Stimulated activated memory B cell treated with anti-CD40 and anti-IgM and Interleukin-4, amounts not matched to agents 10 μg/mL and 1 μg/mL and 100 μg/mL, for 72 hours (primary cell): ENCODE data around the gene ANKS1B.
"Not testable (repeated sequence)": the region's sequence is repeated elsewhere in the genome, so short reads cannot be mapped to it uniquely, and the experiment has no call there.

Experiments
- ATAC-seq: fragments of 150-1000 bp; cut with Tn5 transposase; 2 replicates; pipeline ENCODE4 v1.10.0; 2021
- H3K27ac Mint-ChIP-seq: one replicate; pipeline ENCODE4 v1.8.0; 2022; ENCODE audit warnings: mild to moderate bottlenecking, mixed read lengths
- H3K27me3 Mint-ChIP-seq: one replicate; pipeline ENCODE4 v1.8.0; 2022; ENCODE audit warnings: mixed read lengths
- H3K36me3 Mint-ChIP-seq: one replicate; pipeline ENCODE4 v1.8.0; 2022; ENCODE audit warnings: mixed read lengths
- H3K4me1 Mint-ChIP-seq: one replicate; pipeline ENCODE4 v1.8.0; 2022; ENCODE audit warnings: mixed read lengths
- H3K4me3 Mint-ChIP-seq: one replicate; pipeline ENCODE4 v1.8.0; 2022; ENCODE audit warnings: mild to moderate bottlenecking, moderate library complexity, mixed read lengths
- H3K9me3 Mint-ChIP-seq: one replicate; pipeline ENCODE4 v1.8.0; 2022; ENCODE audit warnings: mixed read lengths

Gene ANKS1B

DNA sequence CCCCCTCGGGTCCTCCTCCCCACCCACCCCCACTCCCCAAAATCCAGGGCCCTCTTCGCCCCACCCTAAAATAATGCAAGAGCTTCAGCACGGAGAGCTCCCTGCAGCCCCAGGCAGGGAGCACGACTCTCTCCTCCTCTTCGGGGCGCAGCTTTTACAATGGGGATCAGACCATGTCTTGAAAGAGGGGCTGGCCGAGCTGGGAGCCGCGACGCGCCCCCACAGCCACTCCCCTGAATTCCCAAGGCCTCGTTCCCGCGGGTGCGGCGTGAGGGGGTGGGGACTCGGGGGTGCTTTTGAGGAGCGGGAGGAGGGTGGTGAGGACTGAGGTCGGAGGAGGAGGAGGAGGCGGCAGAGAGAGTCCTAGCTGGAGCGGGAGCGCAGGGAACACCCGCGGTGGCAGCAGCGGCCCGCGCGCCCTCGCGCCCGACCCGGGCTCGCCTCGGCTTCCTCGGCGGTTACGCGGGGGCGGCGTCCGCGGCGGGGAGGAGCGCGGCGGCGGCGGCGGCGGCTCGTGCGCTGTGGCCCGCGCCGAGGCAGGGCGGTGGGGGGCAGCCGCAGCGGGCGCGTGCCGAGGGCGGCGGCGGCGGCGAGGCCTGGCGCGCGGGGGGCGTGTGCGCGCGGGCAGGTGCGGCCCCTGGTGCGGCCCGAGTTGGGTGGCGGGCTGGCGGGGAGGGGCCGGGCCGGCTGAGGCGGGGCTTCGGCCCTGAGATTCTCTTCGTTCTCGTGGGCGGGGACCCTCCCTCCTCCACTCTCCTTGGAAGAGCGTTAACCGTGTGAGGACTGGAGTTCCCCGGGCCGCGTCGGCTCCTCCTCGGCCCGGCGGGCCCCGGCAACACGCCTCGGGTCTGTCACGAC, at the start of gene ANKS1B:
ANKS1B (minus strand) TSS at position 666 of the 858 bp plus-strand sequence. CDS start 699 bp downstream, outside the sequence.
- peak; percentile 59 for ATAC-seq
- Mint-ChIP-seq H3K27me3 (peaks cover 49% of the 10 kb centered on the region), H3K27ac (no peak within 1 kb of the TSS), H3K36me3 (no peaks in the 10 kb centered on the region), H3K4me3 (peak within 1 kb of the TSS; percentile 80), H3K4me1 (peaks cover 8% of the 10 kb centered on the region), H3K9me3 (no peaks in the 10 kb centered on the region)

DNA sequence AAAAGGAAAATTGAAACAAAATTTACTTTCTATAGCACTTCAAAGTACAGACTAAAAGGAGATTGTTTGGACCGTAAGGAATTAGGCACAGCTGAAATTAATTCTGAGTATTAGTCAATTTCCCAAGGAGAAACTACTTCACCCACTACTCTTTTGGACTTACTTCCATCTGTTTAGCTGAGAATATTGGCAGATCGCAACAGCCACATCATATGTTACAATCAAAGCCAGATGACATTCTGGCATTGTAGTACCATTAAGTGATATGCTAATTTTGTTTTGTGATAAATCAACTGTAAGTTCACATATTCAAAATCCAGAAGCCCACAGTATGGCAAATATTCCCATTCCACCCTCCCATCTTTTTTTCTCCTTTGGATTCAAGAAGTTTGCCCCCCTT, 47.1 kb upstream of the ANKS1B start:
- no peak for ATAC-seq
- Mint-ChIP-seq H3K4me3 (no peak overlapping the region), H3K36me3 (peaks cover 23% of the 10 kb centered on the region), H3K27me3 (no peaks in the 10 kb centered on the region), H3K4me1 (no peaks in the 10 kb centered on the region), H3K27ac (no peak overlapping the region), H3K9me3 (no peaks in the 10 kb centered on the region)

DNA sequence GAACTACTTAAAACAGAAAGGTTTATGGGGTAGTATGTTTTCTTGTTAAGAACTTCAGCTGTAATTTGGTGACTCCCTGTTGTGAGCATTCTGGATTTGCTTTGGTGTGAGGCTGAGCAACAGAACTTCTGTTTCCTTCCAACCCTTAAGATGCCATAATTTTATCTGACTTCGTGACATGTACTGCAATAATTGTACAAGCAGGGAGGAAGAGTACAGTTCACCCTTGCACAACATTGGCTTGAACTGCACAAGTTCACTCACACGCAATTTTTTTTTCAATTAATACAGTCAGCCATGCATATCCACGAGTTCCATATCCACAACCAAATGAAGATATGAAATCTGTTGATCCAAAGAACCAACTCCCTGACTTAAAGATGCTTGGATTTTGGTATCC, 42.9 kb upstream of the ANKS1B start:
- H3K4me3 Mint-ChIP-seq = no peak overlapping the region
- no peaks in the 10 kb centered on the region for H3K27me3 Mint-ChIP-seq
- peaks cover 7% of the 10 kb centered on the region for H3K36me3 Mint-ChIP-seq
- no peaks in the 10 kb centered on the region for H3K4me1 Mint-ChIP-seq
- ATAC-seq = no peak
- no peak overlapping the region for H3K27ac Mint-ChIP-seq
- H3K9me3 Mint-ChIP-seq = no peaks in the 10 kb centered on the region

DNA sequence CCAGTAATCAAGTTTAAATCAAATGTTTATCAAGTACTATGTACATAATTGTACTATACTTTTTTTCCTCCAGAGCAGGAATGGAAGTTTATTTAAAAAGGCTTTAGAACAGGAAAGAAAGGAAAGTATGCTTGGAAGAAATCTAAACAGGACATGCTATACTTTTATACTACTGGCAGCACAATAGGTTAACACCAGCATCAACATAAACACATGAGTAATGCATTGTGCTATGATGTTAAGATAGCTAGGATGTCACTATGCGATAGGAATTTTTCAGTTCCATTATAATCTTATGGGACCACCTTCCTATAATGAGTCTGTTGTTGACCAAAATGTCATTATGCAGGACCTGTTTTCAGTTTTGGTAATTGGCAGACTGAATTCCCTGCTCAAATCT, 41.5 kb upstream of the ANKS1B start:
- H3K27ac Mint-ChIP-seq = no peak overlapping the region
- H3K4me3 Mint-ChIP-seq = no peak overlapping the region
- no peak for ATAC-seq
- H3K27me3 Mint-ChIP-seq = no peaks in the 10 kb centered on the region
- peaks cover 11% of the 10 kb centered on the region for H3K36me3 Mint-ChIP-seq
- peaks cover 8% of the 10 kb centered on the region for H3K9me3 Mint-ChIP-seq
- no peaks in the 10 kb centered on the region for H3K4me1 Mint-ChIP-seq

DNA sequence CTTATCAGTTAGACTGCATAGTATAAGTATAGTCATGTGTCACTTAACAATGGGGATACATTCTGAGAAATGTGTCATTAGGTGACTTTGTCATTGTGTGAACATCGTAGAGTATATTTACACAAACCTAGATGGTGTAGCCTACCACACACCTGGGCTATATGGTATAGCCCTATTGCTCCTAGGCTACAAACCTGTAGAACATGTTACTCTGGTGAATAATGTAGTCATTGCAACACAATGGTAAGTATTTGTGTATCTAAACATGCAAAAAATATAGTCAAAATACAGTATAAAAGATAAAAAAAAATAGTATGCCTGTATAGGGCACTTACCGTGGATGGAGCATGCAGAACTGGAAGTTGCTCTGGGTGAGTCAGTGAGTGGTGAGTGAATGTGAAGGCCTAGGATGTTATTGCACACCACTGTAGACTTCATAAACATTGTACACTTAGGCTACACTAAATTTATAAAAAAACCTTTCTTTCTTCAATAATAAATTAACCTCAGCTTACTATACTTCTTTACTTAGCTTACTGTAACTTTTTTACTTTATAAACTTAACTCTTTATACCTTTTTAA, 40.3 kb upstream of the ANKS1B start:
- ATAC-seq = no peak
- Mint-ChIP-seq H3K27ac (no peak overlapping the region), H3K27me3 (no peaks in the 10 kb centered on the region), H3K4me1 (no peaks in the 10 kb centered on the region), H3K4me3 (no peak overlapping the region), H3K9me3 (peaks cover 8% of the 10 kb centered on the region), H3K36me3 (peaks cover 11% of the 10 kb centered on the region)

DNA sequence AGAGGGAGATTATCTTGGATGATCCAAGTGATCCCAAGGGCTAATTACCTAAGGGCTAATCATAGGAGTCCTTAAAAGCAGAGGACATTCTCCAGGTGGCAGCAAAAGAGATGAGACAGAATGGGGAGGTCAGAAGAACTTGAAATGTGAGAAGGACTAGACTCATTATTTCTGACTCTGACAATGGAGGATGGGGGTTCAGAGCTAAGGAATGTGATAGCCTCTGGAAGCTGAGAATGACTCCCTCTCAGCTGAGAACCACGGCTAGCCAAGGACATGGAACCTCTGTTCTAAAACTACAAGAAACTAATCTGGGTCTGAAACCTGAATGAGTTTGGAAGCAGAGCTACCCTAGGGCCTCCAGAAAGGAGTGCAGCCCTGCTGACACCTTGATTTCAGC, 35.6 kb upstream of the ANKS1B start:
- no peak for ATAC-seq
- no peaks in the 10 kb centered on the region for H3K27me3 Mint-ChIP-seq
- H3K9me3 Mint-ChIP-seq = peaks cover 12% of the 10 kb centered on the region

DNA sequence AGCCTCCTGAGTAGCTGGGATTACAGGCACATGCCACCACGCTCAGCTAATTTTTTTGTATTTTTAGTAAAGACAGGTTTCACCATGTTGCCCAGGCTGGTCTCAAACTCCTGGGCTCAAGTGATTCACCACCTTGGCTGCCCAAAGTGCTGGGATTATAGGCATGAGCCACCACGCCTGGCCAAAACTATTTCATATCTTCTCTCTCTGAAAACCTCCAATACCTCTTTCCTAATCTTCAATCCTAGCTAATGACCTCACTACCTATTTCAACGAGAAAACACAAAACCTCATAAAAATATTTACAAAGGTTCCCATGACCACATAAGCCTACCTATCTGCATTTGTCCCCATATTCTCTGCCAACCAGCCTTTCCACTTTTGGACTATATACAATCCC, 32.3 kb upstream of the ANKS1B start:
- Mint-ChIP-seq H3K27ac (no peak overlapping the region), H3K36me3 (peaks cover 38% of the 10 kb centered on the region), H3K4me3 (no peak overlapping the region), H3K4me1 (no peaks in the 10 kb centered on the region), H3K27me3 (no peaks in the 10 kb centered on the region), H3K9me3 (peaks cover 14% of the 10 kb centered on the region)
- ATAC-seq = no peak

More for the DNA sequence above, 35.6 kb upstream of the ANKS1B start:
- no peaks in the 10 kb centered on the region for H3K4me1 Mint-ChIP-seq
- no peak overlapping the region for H3K27ac Mint-ChIP-seq
- peaks cover 24% of the 10 kb centered on the region for H3K36me3 Mint-ChIP-seq
- no peak overlapping the region for H3K4me3 Mint-ChIP-seq

DNA sequence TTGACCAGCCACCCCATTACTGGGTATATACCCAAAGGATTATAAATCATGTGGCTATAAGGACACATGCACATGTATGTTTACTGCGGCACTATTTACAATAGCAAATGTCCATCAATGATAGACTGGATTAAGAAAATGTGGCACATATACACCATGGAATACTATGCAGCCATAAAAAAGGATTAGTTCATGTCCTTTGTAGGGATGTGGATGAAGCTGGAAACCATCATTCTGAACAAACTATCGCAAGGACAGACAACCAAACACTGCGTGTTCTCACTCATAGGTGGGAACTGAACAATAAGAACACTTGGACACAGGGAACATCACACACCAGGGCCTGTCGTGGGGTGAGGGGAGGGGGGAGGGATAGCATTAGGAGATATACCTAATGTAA, 31.6 kb upstream of the ANKS1B start:
- not testable (repeated sequence) for H3K4me1 Mint-ChIP-seq, H3K9me3 Mint-ChIP-seq, ATAC-seq, H3K27me3 Mint-ChIP-seq, H3K27ac Mint-ChIP-seq, H3K4me3 Mint-ChIP-seq
- H3K36me3 Mint-ChIP-seq = peaks cover 36% of the 10 kb centered on the region

DNA sequence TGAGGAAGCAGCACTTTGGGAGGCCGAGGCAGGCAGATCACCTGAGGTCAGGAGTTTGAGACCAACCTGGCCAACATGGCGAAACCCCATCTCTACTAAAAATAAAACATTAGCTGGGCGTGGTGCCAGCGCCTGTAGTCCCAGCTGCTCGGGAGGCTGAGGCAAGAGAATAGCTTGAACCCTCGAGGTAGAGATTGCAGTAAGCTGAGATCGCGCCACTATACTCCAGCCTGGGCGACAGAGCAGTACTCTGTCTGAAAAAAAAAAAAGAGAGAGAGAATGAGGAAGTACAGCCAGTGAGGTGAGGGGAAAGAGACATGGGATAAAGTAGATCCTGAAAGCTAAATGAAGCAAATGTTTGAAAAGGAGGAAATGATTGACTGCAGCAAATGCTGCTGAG, 21.1 kb upstream of the ANKS1B start:
- H3K9me3 Mint-ChIP-seq, H3K4me3 Mint-ChIP-seq, H3K4me1 Mint-ChIP-seq, ATAC-seq, H3K27ac Mint-ChIP-seq, H3K27me3 Mint-ChIP-seq: not testable (repeated sequence)
- H3K36me3 Mint-ChIP-seq = peaks cover 14% of the 10 kb centered on the region

DNA sequence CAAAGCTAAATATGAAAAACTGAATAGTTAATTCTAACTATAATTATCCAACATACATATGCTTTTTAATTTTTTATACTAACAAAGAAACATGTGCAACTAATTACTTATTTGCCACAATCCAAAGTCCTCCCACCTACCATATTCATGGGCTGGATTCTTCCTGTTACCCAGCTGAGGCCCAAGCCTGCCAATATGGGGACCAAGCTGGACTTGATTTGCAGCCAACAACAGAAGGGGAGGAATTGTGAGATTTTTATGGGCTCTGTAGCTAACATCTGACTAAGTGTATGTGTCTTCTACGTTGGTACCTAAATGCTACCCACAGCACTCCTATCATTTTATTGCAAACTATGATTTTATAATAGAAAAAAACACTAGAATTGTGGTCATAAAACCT, 13.1 kb upstream of the ANKS1B start:
- H3K4me1 Mint-ChIP-seq = no peaks in the 10 kb centered on the region
- H3K36me3 Mint-ChIP-seq = no peaks in the 10 kb centered on the region
- no peak overlapping the region for H3K27ac Mint-ChIP-seq
- H3K27me3 Mint-ChIP-seq = no peaks in the 10 kb centered on the region
- H3K4me3 Mint-ChIP-seq = no peak overlapping the region
- ATAC-seq = no peak
- H3K9me3 Mint-ChIP-seq = peaks cover 9% of the 10 kb centered on the region

DNA sequence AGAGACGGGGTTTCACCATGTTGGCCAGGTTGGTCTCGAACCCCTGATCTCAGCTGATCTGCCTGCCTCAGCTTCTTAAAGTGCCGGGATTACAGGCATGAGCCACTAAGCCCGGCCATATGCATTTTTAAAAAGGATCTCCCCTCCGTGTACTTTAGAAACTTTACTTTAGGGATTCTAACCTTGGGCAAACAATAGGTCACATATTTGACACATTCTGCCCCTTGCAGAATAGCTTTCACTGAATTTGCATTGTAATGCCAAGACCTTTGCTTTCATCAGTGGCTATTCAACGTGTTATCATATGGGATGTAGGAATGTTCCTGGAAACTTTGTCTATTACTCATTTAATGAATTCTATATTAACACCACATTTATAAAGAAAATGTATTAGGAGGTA, 11.4 kb upstream of the ANKS1B start:
- no peak for ATAC-seq
- no peaks in the 10 kb centered on the region for H3K4me1 Mint-ChIP-seq
- no peaks in the 10 kb centered on the region for H3K36me3 Mint-ChIP-seq
- H3K27me3 Mint-ChIP-seq = no peaks in the 10 kb centered on the region
- H3K9me3 Mint-ChIP-seq = peaks cover 9% of the 10 kb centered on the region
- no peak overlapping the region for H3K27ac Mint-ChIP-seq
- H3K4me3 Mint-ChIP-seq = no peak overlapping the region

DNA sequence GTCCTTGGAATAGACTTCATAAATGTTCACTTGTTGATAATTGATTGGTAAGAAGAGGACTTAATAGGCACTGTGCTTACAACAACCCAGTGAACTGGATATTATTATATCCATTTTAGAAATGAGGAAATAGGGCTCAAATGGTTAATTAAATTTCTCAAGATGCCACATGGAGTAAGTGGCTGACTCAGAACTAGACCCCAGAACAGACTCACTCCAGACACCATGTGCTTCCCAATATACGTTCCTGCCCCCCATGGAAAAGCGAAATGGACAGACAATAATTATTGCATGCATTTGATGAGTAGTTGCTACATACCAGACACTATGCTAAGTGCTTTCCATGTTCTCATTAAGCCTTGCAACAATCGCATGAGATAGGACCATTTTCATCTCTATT, 895 bp upstream of the ANKS1B start:
- H3K4me1 Mint-ChIP-seq = peaks cover 8% of the 10 kb centered on the region
- ATAC-seq = no peak
- peaks cover 53% of the 10 kb centered on the region for H3K27me3 Mint-ChIP-seq
- H3K9me3 Mint-ChIP-seq = no peaks in the 10 kb centered on the region
- H3K36me3 Mint-ChIP-seq = no peaks in the 10 kb centered on the region
- H3K4me3 Mint-ChIP-seq = peak overlapping the region; percentile 40
- H3K27ac Mint-ChIP-seq = no peak overlapping the region

DNA sequence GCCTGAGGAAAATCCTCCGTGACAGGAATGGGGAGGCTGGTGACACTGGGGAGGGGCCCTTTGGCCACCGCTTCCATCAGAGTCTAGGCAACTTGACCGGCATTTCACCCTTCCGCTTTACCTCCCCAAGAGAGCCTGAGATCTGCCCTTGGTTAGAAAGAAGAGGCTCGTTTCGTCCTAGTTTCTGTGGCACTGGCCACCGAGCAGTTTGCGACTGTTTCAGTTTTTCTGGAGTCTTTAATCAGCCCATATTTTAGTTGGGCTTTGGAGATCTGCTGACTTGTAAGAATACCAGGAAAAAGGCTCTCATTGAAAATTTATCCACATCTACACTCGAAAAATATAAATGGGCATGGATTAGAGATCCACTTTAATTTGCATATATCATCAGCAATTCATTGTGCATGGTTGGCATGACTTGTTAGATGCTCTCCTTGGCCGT, 414 bp upstream of the ANKS1B start:
- Mint-ChIP-seq H3K4me3 (peak overlapping the region; percentile 40), H3K4me1 (peaks cover 8% of the 10 kb centered on the region), H3K9me3 (no peaks in the 10 kb centered on the region), H3K36me3 (no peaks in the 10 kb centered on the region), H3K27ac (no peak overlapping the region), H3K27me3 (peaks cover 53% of the 10 kb centered on the region)
- no peak for ATAC-seq

DNA sequence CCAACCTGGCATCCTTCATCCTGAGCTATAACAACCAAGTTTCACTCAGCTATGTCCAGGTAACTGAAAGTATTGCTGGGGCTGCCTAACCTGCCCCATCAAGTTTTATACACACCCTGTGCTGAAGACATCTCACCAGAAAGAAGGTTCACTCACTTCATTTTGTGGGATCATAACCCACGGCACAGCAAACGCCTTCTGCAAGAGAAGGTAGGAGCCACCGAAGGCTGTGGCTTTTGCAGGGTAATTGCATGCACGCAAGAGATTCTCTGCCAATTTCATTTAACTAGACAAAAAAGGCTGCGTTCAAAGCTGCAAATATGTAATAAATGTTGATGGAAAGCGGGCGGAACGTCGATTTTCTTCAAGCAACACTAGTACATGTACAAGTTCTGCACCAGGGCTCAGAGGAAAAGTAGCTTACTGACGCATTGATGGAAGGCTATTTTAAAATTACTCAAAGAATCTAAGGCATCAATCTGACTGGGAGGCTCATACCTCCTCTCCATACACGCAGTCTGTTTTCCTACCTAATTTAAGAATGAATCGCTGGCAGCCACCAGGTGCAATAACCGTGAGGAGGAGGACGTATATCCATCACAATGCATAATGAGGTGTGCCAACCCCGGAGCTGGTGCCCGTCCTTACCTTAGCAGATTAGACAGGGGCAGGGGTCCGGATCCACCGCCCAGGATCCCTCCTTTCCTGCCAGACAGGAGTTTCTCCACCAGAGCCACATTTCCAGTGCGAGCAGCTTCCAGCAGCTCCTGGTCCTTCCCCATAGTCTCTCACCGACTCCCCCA, 1.1 kb downstream of the ANKS1B start:
- H3K36me3 Mint-ChIP-seq = no peaks in the 10 kb centered on the region
- ATAC-seq = no peak
- H3K9me3 Mint-ChIP-seq = no peaks in the 10 kb centered on the region
- H3K27me3 Mint-ChIP-seq = peaks cover 44% of the 10 kb centered on the region
- H3K4me1 Mint-ChIP-seq = peaks cover 8% of the 10 kb centered on the region
- no peak overlapping the region for H3K27ac Mint-ChIP-seq
- peak overlapping the region; percentile 80 for H3K4me3 Mint-ChIP-seq

DNA sequence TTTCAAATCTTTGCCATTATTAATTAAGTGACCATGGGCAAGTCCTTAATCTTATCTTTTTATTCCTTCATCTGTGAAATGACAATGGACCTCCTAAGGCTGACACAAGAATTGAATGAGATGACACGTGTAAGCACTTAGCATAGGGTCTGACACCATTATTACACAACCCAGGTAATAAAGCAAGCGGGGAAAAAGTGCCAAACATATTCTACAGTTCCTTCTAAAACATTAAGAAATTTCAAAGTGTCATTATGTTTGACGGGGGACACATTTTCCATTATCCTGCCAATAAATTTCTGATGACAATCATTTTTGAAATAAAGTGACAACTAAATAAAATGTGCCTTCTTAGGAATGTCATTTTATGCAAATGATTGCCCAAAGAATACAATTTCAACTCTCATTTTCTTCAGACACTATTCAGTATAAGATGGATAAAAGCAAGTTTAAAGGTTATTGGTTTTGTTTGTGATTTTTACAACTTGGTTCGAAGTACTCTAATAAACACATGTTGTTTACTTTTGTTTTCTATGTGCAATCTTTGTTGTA, 3.0 kb downstream of the ANKS1B start:
- Mint-ChIP-seq H3K36me3 (no peaks in the 10 kb centered on the region), H3K27me3 (peaks cover 41% of the 10 kb centered on the region), H3K27ac (no peak overlapping the region), H3K9me3 (no peaks in the 10 kb centered on the region), H3K4me1 (peaks cover 8% of the 10 kb centered on the region), H3K4me3 (no peak overlapping the region)
- ATAC-seq = no peak
